ENCODE measurements around the gene CRADD.
"Not testable (repeated sequence)": the region's sequence is repeated elsewhere in the genome, so short reads cannot be mapped to it uniquely, and the experiment has no call there.

The CRADD gene

DNA sequence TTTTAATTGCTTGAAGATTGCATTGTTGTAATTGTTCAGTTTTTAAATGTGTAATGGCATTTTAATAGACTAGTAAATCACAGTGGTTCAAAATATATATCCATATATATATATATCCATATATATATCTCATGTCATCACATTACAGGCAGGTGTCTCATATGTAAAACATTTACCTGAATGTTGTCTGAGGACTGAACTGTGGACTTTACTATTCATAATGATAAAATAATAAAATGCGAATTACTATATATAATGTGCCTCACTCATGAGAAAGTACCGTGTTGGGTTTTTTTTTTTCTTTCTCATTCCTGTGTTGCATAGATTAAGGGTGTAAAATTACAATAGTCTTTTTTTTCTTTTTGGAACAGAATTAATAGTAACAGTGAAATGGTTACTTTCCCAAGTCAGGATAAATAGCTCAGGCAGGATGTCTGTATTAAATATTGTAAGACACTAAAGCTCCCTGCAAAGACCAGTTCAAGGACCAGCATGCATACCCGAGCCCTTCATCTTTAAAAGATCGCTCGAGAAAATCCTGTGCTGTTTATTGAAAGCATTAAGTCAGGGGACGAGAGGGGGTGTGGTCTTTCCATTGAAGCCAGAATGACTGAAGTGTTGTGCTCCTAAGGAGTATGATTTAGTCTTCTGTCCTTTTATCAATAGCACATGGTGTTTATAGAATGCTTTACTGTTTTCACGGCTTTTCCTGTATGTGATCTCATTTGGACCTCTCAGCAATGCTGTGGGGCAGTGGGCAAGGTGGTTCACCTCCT lies 173.5 kb downstream of the CRADD start:
- no peak for DNase-seq

DNA sequence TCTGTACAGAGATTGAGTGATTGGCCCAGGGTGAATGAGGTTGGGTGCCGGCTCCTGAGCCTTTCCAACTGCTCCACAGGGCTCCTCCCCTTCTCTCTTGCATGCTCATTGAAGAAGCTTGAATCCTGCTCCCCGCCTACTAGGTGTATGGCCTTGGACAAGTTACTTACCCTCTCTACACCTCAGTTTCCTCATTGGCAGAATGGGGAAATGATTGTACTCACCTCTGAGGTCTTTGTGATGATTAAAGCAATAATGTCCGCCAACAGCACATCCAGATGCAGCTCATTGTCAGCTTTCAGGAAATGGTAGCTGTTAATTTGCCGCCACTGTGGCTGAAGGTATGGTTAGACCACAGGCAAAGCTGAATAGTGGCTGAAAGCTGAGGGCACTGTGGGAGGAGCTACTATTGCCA lies 174.1 kb downstream of the CRADD start:
- DNase-seq, result no peak

DNA sequence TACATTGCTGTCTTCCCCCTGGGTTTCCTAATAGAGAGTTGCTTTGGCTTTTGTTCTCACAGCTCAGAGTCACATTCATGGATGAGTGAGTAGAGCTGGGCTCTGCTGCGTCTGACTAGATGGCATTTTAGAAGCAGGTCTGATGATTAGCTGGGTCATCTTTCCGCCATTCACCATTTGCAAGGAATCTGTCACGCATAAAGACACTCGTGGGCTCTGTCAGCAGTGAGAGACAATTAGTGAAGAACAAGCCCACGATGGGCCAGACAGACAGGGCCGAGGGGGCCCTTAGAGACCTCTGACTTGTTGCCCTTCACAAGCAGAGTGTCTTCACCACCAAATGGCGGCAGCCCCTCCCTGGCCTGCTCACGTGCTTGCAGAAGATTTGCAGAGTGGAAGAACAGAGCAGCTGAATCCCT lies 175.0 kb downstream of the CRADD start:
- no peak for DNase-seq

DNA sequence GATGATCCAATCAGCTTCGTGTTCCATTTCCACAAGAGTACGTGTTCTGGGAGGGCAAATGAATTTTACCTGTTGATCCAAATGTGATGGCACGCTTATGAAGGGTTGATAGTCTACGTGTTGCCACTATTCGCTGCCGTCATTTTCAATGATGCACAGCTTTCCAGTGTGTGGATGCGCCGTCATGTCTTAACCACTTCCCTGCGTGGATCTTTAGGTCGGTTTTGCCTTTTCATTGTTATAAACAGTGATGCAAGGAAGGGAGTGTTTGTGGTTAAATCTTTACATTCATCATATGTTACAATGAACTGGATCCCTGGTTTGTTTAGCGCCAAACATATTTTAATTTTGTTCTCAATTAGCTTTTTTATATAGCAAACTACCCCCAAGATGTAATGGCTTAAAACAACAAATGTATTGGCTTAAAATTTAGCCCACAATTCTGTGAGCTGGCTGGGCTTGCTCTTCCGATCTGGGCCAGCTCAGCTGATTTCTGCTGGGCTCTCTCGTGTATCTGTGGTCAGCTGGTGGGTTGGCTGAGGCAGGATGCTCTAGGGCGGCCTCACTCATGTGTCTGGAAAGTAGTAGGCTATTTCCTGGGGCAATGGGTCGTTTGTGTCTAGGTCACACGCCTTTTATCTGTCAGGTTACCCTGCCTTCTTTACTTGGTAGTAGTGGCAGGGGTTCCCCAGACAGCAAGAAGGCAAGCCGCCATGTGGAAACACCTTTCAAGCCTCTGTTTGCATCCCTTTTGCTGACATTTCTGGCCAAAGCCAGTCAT lies 176.7 kb downstream of the CRADD start:
- no peak for DNase-seq

DNA sequence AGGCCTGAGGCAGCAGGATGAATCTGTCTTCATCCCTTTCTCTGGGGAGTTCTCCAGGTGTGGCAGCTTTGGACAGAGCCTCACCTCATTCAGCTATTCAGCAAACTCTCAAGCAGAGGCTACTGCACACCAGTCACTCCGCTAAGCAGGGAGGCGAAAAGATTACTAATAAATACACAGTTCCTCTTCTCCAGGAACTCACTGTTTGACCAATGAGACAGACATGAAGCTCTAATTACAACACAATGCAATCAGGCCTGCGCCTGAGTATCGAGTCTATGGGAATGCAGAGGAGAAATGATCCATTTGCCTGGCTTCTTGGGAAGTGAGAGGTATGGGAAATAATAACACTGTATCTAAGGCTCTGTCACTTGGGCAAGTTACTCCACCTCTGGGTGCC lies 178.1 kb downstream of the CRADD start:
- DNase-seq, result no peak

DNA sequence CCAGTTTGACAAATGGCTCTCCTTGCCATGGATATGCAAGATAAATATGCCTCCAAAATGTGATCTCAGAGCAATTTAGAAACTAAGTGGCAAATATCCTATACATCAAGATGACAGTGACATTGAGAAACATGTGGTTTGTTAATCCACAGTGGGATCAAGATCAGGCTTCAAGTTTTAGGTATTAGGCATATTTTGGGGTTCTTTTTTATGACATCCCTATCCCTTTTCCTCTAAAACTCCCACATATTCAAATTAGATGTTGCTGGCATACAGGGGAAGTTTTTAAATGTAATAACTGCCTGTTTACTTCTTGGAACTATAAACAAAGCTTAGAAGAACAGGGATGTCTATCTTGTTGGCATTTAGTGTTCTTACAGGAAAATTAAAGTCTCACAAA lies 179.4 kb downstream of the CRADD start:
- DNase-seq, result no peak

DNA sequence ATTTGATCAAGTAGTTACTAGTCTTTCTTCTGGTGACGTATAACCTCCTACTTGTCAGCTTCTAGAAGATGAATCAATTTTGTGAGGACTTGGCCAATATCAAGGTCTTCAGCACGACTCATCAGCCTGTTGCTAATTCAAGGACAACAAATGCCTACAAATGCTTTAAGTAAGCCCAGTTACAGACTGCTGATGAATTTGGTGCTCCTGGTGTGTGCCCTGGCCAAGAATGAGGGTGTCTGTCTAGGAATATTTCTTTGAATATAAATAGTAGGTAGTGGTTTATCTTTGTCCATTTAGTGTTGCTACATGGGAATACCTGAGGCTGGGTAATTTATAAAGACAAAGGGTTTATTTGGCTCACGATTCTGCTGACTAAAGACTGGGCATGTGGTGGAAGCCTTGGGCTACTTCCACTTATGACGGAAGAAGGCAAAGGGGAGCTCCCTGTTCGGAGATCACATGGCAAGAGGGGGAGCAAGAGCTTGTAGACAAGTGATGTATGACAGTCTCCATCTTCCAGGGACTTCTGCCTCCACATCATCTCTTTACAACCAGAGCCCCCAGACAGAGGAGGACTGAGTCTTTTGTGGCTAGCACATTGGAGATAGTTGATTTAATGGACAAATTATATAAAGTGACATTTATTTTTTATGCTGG lies 180.2 kb downstream of the CRADD start:
- no peak for DNase-seq

DNA sequence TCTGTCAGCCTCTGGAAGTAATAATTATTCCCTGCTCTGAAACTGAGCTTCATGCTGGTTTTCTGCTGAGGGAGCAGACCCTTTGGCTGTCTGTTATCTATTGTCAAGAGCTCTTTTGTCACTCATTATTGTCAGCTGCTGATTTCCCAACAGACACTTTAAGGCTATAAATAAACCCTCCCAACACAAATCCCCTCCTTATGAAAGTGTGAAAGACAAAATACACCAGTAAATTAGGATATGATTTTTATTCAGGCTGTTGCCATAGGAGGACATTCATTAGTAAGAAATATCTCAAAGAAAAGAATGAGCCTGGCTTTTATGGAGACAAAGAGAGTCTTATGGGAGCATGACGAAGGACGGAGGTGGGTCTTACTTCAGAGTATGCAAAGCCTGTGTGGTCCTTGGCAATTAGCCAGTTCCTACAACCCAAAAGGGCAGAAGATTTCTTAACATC lies 180.8 kb downstream of the CRADD start:
- no peak for DNase-seq

DNA sequence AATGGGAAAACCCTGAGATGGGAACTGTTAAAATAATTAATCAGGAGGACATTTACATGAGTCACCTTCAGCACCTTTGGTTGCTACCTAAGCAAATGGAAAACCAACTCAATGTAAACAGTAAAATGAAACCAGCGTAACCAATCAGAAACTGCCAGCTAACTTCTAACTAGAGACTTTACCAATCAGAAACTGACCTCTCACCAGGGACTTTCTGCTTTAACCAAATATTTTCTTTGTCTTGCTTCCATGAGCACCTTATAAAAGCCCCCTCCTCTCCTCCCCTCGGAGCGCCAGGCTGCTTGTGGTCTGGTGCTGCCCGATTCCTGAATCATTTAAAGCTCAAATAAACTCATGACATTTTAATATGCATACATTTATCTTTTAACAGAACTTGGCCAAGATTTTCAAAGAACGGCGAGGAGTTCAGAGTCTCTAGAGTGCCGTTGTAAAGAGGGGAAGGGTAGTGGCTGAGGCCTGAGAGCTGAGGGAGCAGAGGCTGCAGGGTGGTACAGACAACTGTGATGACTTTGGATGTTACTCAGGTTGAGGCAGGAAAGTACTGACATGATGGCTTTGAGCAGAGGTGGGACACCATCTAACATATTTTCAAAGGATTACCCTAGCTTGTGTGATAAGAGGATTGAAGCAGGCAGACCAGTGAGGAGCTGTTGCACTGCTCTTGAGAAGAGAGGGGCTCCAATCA lies 183.6 kb downstream of the CRADD start:
- DNase-seq, result no peak

DNA sequence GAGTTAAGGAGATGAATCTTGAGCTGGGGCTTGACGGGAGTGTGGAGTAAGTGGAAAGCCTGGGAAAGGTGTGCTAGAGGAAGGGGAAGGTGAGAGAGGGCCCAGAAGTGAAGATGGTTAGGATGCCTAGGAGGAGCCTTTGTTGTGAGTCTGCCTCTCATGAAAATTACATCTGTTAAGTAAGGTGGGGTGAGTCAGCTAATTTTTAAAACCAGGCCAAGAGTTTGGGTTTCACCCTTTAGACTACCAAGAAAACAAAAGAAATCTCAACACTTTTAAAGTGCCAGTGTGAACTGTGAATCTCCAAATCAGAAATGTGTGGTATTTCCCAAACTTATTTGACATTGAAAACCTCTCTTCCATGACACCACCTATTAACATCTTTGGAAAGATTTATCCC lies 185.2 kb downstream of the CRADD start:
- no peak for DNase-seq

DNA sequence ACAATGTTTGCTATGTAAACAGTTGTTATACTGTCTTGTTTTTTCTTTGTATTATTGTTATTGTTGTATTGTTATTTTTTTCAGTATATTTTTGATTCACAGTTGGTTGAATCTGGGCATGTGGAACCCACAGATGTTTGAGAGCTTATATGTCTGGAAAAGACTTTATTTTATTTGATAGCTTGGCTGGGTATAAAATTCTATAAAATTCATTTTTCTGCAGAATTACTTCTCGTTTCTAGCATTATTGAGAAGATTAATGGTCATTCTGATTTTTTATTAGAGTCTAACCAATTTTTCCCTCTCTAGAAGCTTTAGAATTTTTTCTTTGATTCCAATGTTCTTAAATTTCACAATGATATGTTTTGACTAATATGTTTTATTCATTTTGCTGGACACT lies 188.6 kb downstream of the CRADD start:
- DNase-seq, result no peak

DNA sequence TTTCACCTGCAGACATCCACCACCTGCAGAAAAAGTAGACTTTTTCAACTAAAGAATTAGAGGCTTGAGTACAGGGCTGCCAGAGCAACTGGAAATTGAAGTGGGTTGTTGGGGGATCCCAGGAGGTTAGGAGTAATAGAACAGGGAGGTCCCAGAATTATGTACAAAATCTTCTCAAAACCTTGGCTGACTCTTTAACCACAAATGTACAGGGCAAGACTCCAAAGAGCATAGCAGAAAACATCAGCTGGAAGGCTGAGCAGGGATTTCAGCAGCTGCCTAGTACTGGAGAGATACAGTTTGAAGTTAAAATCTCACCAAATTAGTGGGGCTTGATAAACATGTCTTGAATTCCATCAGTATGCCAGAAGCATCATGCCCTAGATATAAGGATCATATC lies 191.6 kb downstream of the CRADD start:
- no peak for DNase-seq

DNA sequence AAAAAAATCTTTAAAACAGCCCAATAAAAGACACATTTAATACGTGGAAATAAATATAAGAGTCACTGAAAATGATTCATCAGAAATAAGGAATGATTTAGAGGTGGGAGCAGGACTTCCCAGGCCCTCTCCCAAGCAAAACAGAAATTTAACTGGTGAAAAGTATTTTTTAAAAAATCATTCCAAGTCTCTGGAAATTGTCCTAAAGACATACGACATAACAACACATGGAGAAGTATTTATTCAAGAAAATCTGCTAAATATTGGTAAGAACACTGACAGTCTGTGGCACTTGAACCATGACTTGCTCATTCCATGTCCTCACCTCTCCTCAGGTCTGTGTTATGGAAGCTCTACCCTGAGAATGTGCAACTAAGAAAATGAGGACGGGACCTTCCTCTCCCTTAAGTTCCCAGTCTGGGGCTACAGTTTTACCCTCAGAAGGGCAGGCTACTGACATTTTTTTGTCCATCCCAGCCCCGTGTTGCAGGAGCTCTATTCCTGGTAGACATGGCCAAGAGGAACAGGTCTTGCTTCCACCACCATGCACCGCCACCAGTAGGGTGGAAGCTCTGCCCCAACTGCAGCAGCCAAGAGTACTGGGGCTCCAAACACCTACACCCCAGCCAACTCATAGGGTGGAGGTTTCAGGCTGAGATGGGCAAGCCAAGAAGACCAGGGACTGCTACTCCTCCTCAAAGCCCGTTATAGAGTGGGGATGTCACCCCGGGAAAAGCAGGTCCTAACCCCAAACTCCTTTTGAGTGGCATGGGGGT lies 193.0 kb downstream of the CRADD start:
- DNase-seq, result no peak

DNA sequence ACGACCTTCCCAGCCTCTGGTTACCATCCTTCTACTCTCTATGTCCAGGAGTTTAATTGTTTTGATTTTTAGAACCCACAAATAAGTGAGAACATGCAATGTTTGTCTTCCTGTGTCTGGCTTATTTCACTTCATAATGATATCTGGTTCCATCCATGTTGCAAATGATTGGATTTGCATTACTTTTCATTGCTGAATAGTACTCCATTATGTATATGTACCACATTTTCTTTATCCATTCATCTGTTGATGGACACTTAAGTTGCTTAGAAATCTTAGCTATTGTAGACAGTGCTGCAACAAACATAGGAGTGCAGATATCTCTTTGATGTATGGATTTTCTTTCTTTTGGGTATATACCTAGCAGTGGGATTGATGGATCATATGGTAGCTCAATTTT lies 194.4 kb downstream of the CRADD start:
- not testable (repeated sequence) for DNase-seq

DNA sequence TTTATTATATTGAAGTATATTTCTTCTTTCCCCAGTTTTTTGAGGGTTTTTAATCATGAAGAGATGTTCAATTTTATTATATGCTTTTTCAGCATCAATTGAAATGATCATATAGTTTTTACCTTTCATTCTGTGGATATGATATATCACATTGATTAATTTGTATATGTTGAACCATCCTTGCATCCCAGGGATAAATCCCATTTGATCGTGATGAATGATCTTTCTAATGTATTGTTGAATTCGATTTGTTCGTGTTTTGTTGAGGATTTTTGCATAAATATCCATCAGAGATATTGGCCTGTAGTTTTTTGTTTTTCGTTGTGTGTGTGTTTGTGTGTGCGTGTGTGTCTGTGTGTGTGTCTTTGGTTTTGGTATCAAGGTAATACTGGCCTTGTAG lies 196.4 kb downstream of the CRADD start:
- no peak for DNase-seq

DNA sequence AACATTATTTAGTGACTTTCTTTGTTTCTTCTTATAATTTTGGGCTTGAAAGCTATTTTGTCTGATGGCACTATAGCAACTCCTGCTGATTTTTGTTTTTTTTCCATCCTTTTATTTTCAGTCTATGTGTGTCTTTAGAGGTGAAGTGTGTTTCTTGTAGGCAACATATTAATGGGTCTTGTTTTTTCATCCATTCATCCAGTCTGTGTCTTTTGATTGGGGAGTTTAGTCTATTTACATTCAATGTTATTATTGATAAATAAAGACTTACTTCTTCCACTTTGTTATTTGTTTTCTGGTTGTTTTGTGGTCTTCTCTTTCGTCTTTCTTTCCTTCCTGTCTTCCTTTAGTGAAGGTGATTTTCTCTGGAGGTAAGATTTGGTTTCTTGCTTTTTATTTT lies 198.0 kb downstream of the CRADD start:
- no peak for DNase-seq

DNA sequence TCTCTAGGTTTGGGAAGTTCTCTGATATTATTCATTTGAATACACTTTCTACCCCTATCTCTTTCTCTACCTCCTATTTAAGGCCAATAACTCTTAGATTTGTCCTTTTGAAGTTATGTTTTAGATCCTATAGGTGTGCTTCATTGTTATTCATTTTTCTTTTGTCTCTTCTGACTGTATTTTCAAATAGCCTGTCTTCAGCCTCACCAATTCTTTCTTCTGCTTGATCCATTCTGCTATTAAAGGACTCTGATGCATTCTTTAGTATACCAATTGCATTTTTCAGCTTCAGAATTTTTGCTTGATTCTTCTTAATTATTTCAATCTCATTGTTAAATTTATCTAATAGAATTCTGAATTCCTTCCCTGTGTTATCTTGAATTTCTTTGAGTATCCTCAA lies 199.2 kb downstream of the CRADD start:
- DNase-seq, result no peak

DNA sequence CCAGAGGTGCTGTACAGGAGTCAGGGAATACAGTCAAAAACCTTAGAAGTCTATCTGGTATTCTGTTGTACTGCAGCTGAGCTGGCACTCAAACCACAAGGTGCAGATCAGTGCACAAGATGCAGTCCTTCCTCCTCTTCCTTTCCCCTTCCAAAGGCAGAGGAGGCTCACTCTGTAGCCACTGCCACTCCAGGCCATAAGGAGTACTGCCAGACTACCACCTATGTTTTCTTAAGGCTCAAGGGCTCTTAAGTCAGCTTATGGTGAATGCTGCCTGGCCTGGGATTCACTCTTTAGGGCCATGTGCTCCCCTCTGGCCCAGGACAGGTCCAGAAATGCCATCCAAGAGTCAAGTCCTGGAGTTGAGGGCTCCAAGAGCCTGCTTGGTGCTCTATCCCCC lies 200.3 kb downstream of the CRADD start:
- no peak for DNase-seq

DNA sequence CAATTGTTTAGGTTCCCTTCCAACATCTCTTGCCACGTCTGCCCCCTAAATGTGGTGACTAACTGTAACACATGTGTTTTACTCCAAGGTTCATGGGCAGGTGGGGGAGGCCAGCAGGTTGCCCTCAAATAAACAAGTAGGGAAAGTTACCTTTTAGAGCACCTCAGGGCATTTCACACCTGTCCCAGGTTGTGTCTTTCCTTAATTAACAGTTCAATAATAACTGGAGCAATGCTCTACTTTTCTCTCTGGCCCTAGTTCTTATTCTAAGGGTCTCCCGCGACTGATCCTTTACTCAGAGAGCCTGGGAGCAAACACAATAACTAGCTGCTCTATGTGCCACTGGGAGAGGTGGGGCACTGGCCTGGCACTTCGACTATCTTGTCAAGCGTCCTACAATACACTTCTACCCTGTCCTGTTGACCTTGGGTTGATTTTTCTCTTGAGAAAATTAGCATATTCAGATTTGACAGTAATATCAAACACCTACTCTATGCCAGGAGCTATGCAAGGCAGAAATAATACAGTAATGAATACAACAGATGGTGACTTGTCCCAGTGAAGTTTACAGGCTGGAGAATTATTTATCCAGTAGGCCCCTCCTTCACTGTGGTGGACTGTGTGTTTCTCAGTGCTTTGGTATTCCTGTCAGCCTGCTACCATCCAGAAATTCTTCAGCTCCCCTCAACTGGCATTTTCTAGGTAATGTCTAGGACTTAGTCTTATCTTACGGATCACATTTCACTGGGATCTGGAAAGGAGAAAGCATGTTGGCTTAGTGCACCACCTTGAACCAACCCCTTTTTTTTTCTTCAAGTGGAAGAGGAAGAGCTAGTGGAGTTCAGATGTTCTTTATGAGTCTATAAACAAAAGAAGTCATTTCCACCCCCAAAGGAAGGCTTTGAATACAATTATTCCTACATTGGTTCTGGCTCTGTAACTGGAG lies 202.6 kb downstream of the CRADD start:
- no peak for DNase-seq

DNA sequence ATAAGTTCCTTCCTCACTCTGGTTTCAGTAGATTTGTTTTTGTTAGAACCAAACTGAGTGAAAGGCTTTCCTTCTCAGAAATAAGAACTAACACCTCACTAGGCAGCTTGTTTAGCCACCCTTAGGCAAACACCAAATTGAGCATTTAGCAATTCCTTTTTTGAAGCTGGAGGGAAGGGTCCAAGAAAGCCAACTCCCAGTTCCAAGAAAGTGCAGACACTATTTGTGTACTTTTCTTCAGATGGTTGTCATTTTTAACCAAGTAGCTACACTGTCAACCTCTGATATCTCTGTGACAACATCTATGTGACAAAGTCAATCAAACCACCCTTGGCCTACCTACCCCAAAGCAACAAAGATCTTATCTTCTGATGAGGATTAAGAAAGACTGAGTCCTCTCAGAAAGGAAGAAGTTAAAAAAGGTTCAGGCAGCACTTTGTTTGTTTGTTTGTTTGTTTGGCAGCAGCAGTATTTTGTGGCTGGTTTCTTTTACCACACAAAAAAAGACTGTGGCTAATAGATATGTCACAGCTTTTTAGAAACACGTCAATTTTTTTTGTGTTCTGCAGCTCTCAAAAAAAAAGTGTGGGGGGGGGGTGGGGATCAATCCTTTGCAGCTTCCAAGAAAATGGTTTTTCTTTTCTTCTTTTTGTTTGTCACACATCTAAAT lies 203.8 kb downstream of the CRADD start:
- no peak for DNase-seq

DNA sequence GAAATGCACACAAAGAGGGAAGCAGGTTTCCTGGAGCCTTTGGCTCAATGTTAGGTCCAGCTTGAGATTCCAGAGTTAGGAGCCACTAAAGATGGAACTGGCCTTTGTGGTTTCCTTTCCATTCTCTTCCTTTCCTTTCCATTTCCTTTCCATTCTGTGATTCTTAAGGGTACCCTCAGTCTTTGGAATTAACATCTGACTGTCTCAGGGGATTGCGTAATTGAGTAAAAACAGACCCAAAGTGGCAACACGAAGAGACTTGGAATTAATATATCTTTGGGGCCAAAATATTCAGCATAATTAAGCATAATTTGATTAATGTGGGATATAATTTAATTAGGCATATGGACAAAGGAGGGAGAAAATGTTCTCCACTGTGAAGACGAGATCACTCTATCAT lies 205.6 kb downstream of the CRADD start:
- no peak for DNase-seq

All from DMS79 (cell line).